Breast epithelium (tissue), 3 donors: Measurements from ENCODE around the gene LRRTM1.

Experiments
- CTCF ChIP-seq, 3 donors: fragments of 450-650 bp; IDR thresholded peaks; one replicate each; pipeline ENCODE4 v1.5.1; 2016 to 2017; ENCODE audit warnings: antibody characterized with exemption in 3 of 3, mild to moderate bottlenecking in 3 of 3, moderate library complexity in 3 of 3
- POLR2AphosphoS5 ChIP-seq, 3 donors: sonication (generic); formaldehyde crosslinking; IDR thresholded peaks; one replicate each; pipeline ENCODE4 v1.6.1; 2017; ENCODE audit warnings: antibody characterized with exemption in 3 of 3

- TF ChIP-seq CTCF (IDR thresholded peaks at IDR 0.05) (no peak), POLR2AphosphoS5 (IDR thresholded peaks at IDR 0.05) (no peak)
Measured at GRCh38 chr2:80333886-80334285, 29.3 kb upstream of the LRRTM1 start.
